H9 (cell line): ENCODE results near the gene ZSCAN2. TPM values are rescaled to one million over a fixed set of nuclear protein-coding genes. Genes with fewer than 3 reads are reported as not detected.

Source experiments
- DNase-seq: peaks from one replicate; pipeline ENCODE4 v3.0.0-alpha.2; 2017
- H2AFZ ChIP-seq: one replicate; pipeline ENCODE4 v1.6.1; 2013; ENCODE audit warnings: mild to moderate bottlenecking, low read length, control low read depth, moderate library complexity
- H2AK5ac ChIP-seq: 2 replicates; pipeline ENCODE4 v1.6.1; 2013; ENCODE audit warnings: low read length, control low read depth, mixed read lengths; ENCODE audit not compliant: insufficient read length
- H2BK120ac ChIP-seq: one replicate; pipeline ENCODE4 v1.6.1; 2013; ENCODE audit warnings: low read depth, mild to moderate bottlenecking, low read length, control low read depth, inconsistent platforms; ENCODE audit not compliant: poor library complexity, severe bottlenecking
- H2BK12ac ChIP-seq: 2 replicates; pipeline ENCODE4 v1.6.1; 2013; ENCODE audit warnings: low read length, control low read depth, mixed read lengths, low read depth; ENCODE audit not compliant: insufficient read length
- H2BK15ac ChIP-seq: 2 replicates; pipeline ENCODE4 v1.6.1; 2013; ENCODE audit warnings: low read depth, low read length, control low read depth
- H2BK20ac ChIP-seq: one replicate; pipeline ENCODE4 v1.6.1; 2013; ENCODE audit warnings: low read depth, mild to moderate bottlenecking, low read length, control low read depth, inconsistent platforms; ENCODE audit not compliant: poor library complexity, severe bottlenecking
- H2BK5ac ChIP-seq: 2 replicates; pipeline ENCODE4 v1.6.1; 2013; ENCODE audit warnings: low read length, control low read depth, mixed read lengths; ENCODE audit not compliant: insufficient read length
- H3K14ac ChIP-seq: 2 replicates; pipeline ENCODE4 v1.6.1; 2013; ENCODE audit warnings: low read length, control low read depth; ENCODE audit not compliant: insufficient read depth
- H3K18ac ChIP-seq: 2 replicates; pipeline ENCODE4 v1.6.1; 2013; ENCODE audit warnings: low read depth, mild to moderate bottlenecking, mixed read lengths, low read length, control low read depth; ENCODE audit not compliant: insufficient read length
- H3K23ac ChIP-seq: 2 replicates; pipeline ENCODE4 v1.6.1; 2013; ENCODE audit warnings: low read length, control low read depth, mixed read lengths, low read depth; ENCODE audit not compliant: insufficient read length
- H3K23me2 ChIP-seq: 2 replicates; pipeline ENCODE4 v1.6.1; 2013; ENCODE audit warnings: low read depth, mild to moderate bottlenecking, mixed read lengths, low read length, control low read depth; ENCODE audit not compliant: insufficient read length, poor library complexity, severe bottlenecking
- H3K27ac ChIP-seq: 2 replicates; pipeline ENCODE4 v1.5.1; 2013; ENCODE audit warnings: low read length, control low read depth, mixed read lengths, low read depth; ENCODE audit not compliant: insufficient read length
- H3K27me3 ChIP-seq: 2 replicates; pipeline ENCODE4 v1.6.1; 2013; ENCODE audit warnings: low read length, control low read depth, inconsistent platforms; ENCODE audit not compliant: insufficient read depth
- H3K4ac ChIP-seq: 2 replicates; pipeline ENCODE4 v1.6.1; 2013; ENCODE audit warnings: low read depth, mild to moderate bottlenecking, control low read depth, inconsistent platforms, low read length, moderate library complexity
- H3K4me1 ChIP-seq: 2 replicates; pipeline ENCODE4 v1.6.1; 2013; ENCODE audit warnings: low read length, control low read depth, inconsistent platforms; ENCODE audit not compliant: insufficient read depth
- H3K4me2 ChIP-seq: 2 replicates; pipeline ENCODE4 v1.6.1; 2013; ENCODE audit warnings: low read length, control low read depth, mixed read lengths; ENCODE audit not compliant: insufficient read length, insufficient read depth
- H3K56ac ChIP-seq: 2 replicates; pipeline ENCODE4 v1.6.1; 2013; ENCODE audit warnings: low read depth, mild to moderate bottlenecking, mixed read lengths, low read length, control low read depth; ENCODE audit not compliant: insufficient read length
- H3K79me1 ChIP-seq: 2 replicates; pipeline ENCODE4 v1.6.1; 2013; ENCODE audit warnings: low read depth, mild to moderate bottlenecking, moderate library complexity, low read length, control low read depth, inconsistent platforms; ENCODE audit not compliant: insufficient read depth, poor library complexity, severe bottlenecking
- H3K79me2 ChIP-seq: 2 replicates; pipeline ENCODE4 v1.6.1; 2013; ENCODE audit warnings: low read length, control low read depth, inconsistent platforms; ENCODE audit not compliant: insufficient read depth
- H3K9ac ChIP-seq: 2 replicates; pipeline ENCODE4 v1.6.1; 2013; ENCODE audit warnings: low read length, control low read depth, mixed read lengths; ENCODE audit not compliant: insufficient read length; ENCODE audit errors: extremely low read depth
- H3K9me3 ChIP-seq: one replicate; pipeline ENCODE4 v1.6.1; 2013; ENCODE audit warnings: low read depth, low read length, inconsistent platforms; ENCODE audit not compliant: control insufficient read depth
- H3T11ph ChIP-seq: one replicate; pipeline ENCODE4 v1.6.1; 2013; ENCODE audit warnings: mild to moderate bottlenecking, low read length, control low read depth, inconsistent platforms
- H4K20me1 ChIP-seq: one replicate; pipeline ENCODE4 v1.6.1; 2013; ENCODE audit not compliant: control insufficient read depth, insufficient read length, insufficient read depth
- H4K5ac ChIP-seq: 2 replicates; pipeline ENCODE4 v1.6.1; 2013; ENCODE audit warnings: low read depth, mild to moderate bottlenecking, mixed read lengths, low read length, control low read depth; ENCODE audit not compliant: insufficient read length
- H4K8ac ChIP-seq: replicated peaks from 2 replicates; pipeline ENCODE4 v1.6.1; 2013; ENCODE audit warnings: low read length, control low read depth, mixed read lengths, low read depth; ENCODE audit not compliant: insufficient read length
- H4K91ac ChIP-seq: 2 replicates; pipeline ENCODE4 v1.6.1; 2013; ENCODE audit warnings: low read depth, mild to moderate bottlenecking, moderate library complexity, mixed read lengths, low read length, control low read depth; ENCODE audit not compliant: insufficient read length
- H3K27ac Mint-ChIP-seq, 3 experiments: 2 replicates in 2 of 3; 3 replicates in 1 of 3; pipeline ENCODE4 v1.8.0; 2020 to 2021; ENCODE audit warnings: mixed read lengths in 3 of 3, mild to moderate bottlenecking in 1 of 3, moderate library complexity in 1 of 3
- H3K27me3 Mint-ChIP-seq: 2 replicates; pipeline ENCODE4 v1.8.0; 2021; ENCODE audit warnings: low read depth, mild to moderate bottlenecking, moderate library complexity, mixed read lengths
- H3K36me3 Mint-ChIP-seq, 3 experiments: 2 replicates in 2 of 3; 3 replicates in 1 of 3; pipeline ENCODE4 v1.8.0; 2020 to 2021; ENCODE audit warnings: low read depth in 3 of 3, mixed read lengths in 3 of 3; ENCODE audit not compliant: insufficient read depth in 1 of 3
- H3K4me1 Mint-ChIP-seq, 2 experiments: 2 replicates each; pipeline ENCODE4 v1.8.0; 2020; ENCODE audit warnings: mixed read lengths in 2 of 2
- H3K4me3 Mint-ChIP-seq, 2 experiments: 2 replicates in 1 of 2; 3 replicates in 1 of 2; pipeline ENCODE4 v1.8.0; 2020 to 2021; ENCODE audit warnings: mild to moderate bottlenecking in 2 of 2, mixed read lengths in 2 of 2, moderate library complexity in 1 of 2
- H3K9me3 Mint-ChIP-seq, 2 experiments: 2 replicates in 1 of 2; 3 replicates in 1 of 2; pipeline ENCODE4 v1.8.0; 2020; ENCODE audit warnings: mild to moderate bottlenecking in 2 of 2, mixed read lengths in 2 of 2, moderate library complexity in 1 of 2
- WGBS: extraction: QIAGEN DNeasy Blood & Tissue Kit; methylation state at CpG from one replicate; pipeline ENCODE4 v1.1.7; 2013; ENCODE audit warnings: missing lambda C conversion rate, low lambda C conversion rate, mixed read lengths; ENCODE audit not compliant: insufficient read length; ENCODE audit errors: extremely low coverage; 5-methylcytosine and 5-hydroxymethylcytosine counted together
- total RNA-seq: library from RNA; stranded (reverse); gene quantifications from 2 replicates; pipeline ENCODE4 v1.2.1, GENCODE V29; 2021
- TF ChIP-seq, protein P1 (sequence below): fragments of 200-600 bp; sonication (generic); conservative IDR thresholded peaks from 3 replicates; pipeline ENCODE4 v1.8.0; 2021; ENCODE audit warnings: antibody characterized with exemption, mild to moderate bottlenecking

ZSCAN2 gene
- total RNA-seq, 1 experiment from 2014 or later: 28.4 TPM

DNA sequence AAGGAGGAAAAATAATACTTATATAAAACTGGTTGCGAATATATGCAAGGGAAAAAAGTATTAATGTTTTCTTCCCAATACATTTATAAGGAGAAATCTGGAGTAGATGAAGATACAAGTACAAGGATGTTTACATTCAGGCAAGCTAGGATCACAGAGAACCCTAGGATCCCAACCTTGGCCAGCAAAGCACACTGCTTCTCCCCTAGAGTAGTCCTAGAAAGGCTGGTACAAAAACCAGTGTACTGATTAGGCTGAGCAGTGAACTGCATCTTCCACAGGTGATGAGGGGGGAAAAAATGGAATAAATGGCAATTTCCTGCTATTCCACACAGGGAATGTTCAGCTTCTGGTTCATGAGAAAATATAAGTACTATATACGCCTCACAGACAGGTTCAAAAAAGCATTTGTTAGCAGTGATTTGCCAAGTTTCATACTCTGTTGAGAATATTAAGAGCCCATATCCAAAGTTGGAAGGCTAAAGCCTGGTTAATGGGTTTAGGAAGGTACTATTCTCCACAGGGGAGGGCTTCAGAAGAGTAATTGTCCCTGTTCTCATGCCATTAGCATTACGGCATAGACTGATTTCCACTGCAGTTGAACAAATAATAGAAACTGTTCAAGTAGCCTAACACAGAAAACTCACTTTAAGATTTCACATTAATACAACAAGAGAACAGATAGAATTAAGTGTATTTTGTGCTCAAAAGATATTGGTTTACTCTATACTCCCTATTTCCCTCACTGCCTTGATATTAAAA is 67.6 kb downstream of the ZSCAN2 start:
- Histone ChIP-seq H3K56ac (no peak overlapping the region), H2BK120ac (no peak overlapping the region), H4K91ac (no peak overlapping the region), H4K20me1 (no peaks in the 10 kb centered on the region), H2AFZ (no peak overlapping the region), H3K14ac (no peak overlapping the region), H3K23me2 (no peaks in the 10 kb centered on the region), H3K4me2 (no peak overlapping the region), H2BK12ac (no peak overlapping the region), H3K4ac (no peak overlapping the region), H2BK20ac (no peak overlapping the region), H3K27ac (no peak overlapping the region), H2AK5ac (no peak overlapping the region), H3K9me3 (no peaks in the 10 kb centered on the region), H2BK5ac (no peak overlapping the region), H3K9ac (no peak overlapping the region), H4K8ac (no peak overlapping the region), H3T11ph (no peak overlapping the region), H3K79me2 (0 out of 2 replicates have a peak, but pooled peaks cover 2% of the 10 kb centered on the region), H3K79me1 (no peaks in the 10 kb centered on the region), H2BK15ac (no peak overlapping the region), H4K5ac (no peak overlapping the region), H3K27me3 (no peaks in the 10 kb centered on the region), H3K18ac (no peak overlapping the region), H3K4me1 (no peaks in the 10 kb centered on the region), H3K23ac (no peak overlapping the region)
- no peak overlapping the region for H3K4me3 Mint-ChIP-seq
- WGBS: no CpG with 5 or more reads among the region's 3 CpGs
- TF ChIP-seq, protein P1, sequence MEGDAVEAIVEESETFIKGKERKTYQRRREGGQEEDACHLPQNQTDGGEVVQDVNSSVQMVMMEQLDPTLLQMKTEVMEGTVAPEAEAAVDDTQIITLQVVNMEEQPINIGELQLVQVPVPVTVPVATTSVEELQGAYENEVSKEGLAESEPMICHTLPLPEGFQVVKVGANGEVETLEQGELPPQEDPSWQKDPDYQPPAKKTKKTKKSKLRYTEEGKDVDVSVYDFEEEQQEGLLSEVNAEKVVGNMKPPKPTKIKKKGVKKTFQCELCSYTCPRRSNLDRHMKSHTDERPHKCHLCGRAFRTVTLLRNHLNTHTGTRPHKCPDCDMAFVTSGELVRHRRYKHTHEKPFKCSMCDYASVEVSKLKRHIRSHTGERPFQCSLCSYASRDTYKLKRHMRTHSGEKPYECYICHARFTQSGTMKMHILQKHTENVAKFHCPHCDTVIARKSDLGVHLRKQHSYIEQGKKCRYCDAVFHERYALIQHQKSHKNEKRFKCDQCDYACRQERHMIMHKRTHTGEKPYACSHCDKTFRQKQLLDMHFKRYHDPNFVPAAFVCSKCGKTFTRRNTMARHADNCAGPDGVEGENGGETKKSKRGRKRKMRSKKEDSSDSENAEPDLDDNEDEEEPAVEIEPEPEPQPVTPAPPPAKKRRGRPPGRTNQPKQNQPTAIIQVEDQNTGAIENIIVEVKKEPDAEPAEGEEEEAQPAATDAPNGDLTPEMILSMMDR: no peak
- peaks cover 23 to 66% (median 65%) of the 10 kb centered on the region in 3 experiments for H3K36me3 Mint-ChIP-seq
- DNase-seq: no peak
- H3K4me1 Mint-ChIP-seq: no peaks in the 10 kb centered on the region
- 0 out of 7 replicates have a peak overlapping the region, but pooled peaks of 1 of the 3 experiments have one; percentile 29 for H3K27ac Mint-ChIP-seq
- no peaks in the 10 kb centered on the region for H3K27me3 Mint-ChIP-seq
- peaks cover 0 to 2% of the 10 kb centered on the region in 2 experiments; a peak in 1 of 5 replicates for H3K9me3 Mint-ChIP-seq
